ENCODE data around the gene TRIM65.
"Not testable (repeated sequence)": the region's sequence is repeated elsewhere in the genome, so short reads cannot be mapped to it uniquely, and the experiment has no call there.

TRIM65 gene

DNA sequence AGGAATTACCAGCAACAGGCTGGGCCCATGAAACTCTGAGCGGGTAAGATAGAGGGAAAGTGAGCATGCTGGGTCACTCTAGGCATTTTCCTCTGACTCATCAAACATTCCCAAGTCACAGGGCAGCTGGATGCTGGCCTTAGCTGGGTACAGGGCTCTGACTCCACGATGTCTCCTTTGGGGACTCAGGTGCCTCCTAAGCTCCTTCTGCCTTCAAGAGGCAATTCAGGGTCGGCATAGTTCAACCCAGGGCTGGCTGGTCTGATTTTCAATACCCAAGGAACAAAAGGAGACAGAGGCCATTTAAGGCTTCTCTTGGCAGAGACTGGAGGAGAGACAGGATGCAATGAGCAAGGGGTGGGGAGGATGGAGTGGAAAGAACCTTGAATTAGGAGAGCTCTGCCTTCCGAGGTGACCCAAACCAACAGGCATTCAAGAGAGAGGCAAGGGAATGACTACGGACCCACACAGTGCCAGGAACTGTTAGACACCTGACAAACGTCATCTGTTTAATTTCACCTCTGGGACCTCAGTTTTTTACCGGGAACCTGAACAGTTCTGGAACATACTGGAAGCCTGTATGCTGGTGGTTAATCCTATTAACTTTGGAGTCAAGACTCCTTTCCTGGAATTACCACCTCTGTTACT lies 42.5 kb downstream of the TRIM65 start:
- in situ Hi-C loops (cut with MboI; ENCODE audit: low sequenced_read_pairs): no loop called here

DNA sequence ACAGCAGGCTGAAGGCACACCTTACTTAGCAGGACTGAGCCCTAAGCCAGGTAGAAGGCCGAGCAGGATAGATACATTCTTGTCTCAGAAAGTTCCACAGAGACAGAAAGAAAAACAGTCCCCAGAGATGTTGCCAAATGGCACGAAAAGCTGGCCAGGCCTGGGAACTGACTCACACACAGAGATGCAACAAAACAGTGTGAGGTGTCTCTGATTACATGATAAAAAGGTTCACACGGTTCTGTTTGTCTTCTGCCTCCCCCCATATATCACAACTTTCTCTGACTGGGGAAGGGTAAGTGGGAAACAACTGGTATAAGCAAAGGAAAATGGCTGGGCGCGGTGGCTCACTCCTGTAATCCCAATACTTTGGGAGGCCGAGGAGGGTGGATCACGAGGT lies 43.3 kb downstream of the TRIM65 start:
- in situ Hi-C loops (cut with MboI; ENCODE audit: low sequenced_read_pairs): no loop called here

DNA sequence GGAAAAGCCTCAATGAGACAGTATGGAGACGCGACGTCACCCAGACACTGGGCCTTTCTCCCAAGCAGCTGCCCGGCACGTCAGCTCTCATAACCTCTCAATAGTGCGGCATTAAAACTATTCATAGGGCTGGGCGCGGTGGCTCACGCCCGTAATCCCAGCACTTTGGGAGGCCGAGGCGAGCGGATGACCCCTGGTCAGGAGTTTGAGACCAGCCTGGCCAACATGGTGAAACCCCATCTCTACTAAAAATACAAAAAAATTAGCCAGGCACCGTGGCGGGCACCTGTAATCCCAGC lies 45.1 kb downstream of the TRIM65 start:
- in situ Hi-C loops (cut with MboI; ENCODE audit: low sequenced_read_pairs): not testable (repeated sequence)

DNA sequence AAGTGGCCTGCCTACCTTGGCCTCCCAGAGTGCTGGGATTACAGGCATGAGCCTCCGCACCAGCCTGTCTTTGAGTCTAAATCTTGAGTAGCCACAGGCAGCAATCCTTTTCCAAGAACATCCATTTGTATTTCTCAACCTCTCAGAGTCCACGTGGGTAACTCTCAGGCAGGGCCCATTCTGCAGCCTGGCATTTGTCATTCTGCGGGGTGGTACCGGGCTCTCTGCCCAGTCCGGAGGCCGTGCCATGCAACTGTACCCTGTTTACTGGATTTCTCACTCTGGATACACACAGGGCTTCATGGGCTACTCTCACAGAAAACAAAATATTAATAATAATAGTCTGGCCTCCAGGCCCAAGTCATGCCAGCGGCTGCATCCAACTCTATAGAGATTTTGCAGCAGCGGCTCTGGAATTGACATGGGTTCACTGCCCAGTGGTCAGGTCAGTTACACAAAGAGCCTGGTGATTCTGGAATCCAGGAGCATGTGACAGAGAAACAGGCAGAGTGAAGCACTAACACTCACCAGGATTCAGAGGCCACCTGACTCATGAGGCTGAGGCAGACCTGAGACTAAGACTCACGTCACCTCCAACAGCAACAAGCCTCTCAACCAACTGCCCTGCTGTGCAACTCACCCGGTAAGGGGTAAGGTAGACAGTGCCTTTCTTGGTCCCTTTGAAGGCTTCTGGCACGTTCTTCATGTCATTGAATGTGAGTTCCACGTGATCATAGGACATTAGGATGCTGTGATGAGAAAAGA lies 45.6 kb downstream of the TRIM65 start:
- in situ Hi-C loops (cut with MboI; ENCODE audit: low sequenced_read_pairs): no loop called here

DNA sequence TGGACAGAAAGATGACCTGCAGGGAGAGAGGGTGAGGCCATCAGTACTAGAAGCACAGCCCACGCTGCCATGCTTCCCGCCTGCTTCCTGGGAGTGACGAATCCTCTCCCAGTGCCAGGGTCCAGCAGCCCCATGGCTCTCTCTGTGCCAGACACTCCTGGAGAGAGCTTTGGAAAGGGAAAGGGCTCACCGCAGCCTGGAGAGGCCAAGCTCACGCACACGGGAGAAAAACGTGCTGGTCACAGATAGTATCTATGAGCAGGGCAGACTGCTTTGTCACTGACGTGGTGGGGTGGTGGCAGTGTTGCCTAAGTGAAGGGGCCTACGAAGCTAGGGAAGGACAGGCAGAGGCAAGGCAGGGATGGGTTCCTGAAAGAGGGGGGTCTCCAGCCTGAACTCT lies 47.0 kb downstream of the TRIM65 start:
- in situ Hi-C loops (cut with MboI; ENCODE audit: low sequenced_read_pairs): no loop called here

DNA sequence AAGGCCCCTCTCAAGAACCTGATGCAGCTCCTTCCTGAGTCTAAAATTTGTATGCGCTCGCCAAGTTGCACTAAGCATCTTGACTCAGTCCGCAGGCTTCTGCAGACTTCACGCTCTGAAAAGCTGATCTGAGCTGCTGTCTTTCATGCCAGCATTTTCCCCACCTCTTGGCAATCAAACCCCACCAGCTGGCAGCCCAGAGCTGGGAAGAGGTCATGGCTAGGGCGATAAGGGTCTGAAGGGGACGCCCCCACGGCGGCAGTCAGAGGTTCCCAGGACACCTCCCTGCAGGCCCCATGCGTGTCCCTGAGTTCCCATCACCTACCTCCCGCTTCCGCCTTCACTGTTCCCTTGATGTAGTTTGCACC lies 47.5 kb downstream of the TRIM65 start:
- in situ Hi-C loops (cut with MboI; ENCODE audit: low sequenced_read_pairs): no loop called here

DNA sequence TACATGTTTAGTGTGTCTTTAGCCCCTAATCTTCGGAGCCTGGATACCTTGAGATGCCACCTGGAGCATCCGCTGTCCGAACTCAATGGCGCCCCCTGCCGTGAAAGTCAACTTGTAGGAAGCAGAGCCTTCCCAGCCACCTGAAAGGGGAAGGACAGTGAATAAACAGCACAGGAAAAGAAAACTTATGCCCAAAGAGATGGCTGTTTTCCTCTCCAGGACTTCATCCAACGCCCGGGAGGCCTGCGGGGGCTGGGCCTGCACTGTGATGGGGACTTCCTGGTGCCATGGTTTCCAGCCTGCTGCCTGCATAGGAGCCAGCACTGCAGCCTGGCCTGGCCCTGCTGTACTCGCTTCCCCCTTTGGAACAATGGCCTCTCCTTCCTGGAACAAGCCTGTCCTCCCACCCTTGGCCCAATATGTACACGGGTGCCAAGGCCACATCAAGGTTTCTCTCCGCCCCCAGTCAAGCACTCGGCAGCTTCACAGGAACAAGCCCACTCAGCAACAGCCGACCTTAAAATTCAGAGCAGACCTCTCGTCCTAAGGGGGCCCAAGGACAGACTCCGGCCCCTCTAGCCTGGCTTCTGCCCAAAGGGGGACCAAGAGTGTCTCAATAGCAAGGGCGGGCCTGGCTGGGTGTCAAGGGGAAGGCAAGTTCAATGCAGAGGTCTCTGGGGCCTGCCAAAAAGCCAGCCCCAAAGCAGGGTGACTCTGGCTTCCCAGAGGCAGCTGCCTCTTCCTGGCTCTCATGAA lies 48.0 kb downstream of the TRIM65 start:
- in situ Hi-C loops (cut with MboI; ENCODE audit: low sequenced_read_pairs): no loop called here

DNA sequence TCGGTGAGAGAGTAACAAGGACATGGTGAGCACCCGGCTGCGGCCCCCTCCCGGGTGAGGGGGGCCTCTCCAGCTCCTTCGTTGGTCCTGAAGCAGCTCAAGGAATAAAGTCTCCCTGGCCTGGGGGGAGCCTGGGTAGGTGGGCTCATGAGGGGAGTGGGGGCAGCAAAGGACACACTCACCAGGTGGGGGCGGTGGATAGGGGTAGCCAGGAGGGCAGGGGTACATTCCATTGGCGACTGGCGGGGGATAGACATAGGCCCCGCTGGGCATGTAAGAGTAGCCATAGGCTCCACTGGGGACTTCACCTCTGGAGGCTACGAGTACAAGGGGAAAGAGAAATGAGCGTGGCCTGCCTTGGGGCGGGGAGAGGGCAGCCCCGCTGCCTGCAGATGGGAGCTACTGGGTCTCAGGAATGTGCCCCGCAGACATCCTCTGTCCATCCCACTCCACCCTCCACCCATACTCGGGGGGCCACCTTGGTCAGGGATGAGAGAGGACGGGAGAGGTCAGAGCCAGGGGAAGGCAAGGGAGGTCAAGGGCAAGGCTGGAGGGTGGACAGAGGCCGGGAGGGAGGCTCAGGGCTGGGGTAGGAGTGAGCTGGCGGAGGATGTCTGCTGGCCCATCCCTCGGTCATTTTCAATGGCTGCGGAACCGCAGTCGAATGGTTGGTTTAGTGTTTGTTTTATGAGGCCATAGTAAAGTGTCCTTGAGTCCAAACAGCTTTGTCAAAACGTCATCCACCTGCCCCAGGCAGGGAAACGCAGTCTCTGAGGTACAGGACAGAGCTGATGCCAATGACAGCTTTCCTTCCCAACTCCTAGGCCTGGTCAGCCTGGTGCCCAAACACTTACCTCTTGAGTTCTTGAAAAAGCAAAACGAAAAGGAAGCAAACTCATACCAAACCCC lies 48.9 kb downstream of the TRIM65 start:
- in situ Hi-C loops (cut with MboI; ENCODE audit: low sequenced_read_pairs): no loop called here

DNA sequence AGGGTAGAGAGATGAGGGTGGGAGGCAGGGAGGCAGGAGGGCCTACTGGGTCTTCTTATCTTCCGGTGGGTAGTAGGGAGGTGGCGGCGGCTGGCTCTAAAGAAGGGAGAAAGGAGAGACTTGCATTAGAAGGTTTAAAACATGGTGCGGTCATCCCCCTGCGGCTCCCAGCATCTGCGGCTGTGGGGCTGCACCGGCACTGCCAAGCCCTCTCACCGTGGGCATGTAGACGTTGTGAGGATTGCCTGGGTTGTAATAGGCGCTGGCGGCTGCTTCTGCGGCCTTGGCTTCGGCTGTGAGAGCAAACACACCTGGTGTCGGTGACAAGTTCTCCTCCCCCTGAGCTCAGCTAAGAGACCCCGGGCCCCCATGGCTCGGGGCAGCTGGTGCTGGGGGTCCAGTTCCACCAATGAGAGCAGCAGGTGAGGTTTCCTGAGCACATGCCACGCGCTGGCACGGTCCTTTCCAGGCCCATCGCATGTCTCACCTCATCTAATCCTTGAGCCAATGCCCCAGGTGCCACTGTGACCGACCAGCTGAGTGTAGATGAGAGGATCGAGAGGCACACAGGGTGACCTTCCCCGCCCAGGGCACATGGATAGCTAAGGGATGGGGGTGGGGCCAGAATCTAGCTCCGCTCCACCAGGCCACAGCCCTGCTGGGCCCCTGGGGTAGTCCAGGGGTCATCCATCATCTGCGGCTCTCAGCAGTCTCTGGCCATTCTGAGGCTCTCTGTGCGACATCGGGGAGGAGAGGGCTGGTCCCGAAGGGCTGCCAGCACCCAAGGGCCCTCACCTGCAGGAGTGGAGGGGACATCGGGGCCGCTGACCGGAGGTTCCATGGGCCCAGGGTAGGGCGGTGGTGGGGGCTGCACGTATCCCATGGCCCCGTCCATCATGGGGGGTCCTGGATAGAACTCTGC lies 49.8 kb downstream of the TRIM65 start:
- in situ Hi-C loops (cut with MboI; ENCODE audit: low sequenced_read_pairs): no loop called here

DNA sequence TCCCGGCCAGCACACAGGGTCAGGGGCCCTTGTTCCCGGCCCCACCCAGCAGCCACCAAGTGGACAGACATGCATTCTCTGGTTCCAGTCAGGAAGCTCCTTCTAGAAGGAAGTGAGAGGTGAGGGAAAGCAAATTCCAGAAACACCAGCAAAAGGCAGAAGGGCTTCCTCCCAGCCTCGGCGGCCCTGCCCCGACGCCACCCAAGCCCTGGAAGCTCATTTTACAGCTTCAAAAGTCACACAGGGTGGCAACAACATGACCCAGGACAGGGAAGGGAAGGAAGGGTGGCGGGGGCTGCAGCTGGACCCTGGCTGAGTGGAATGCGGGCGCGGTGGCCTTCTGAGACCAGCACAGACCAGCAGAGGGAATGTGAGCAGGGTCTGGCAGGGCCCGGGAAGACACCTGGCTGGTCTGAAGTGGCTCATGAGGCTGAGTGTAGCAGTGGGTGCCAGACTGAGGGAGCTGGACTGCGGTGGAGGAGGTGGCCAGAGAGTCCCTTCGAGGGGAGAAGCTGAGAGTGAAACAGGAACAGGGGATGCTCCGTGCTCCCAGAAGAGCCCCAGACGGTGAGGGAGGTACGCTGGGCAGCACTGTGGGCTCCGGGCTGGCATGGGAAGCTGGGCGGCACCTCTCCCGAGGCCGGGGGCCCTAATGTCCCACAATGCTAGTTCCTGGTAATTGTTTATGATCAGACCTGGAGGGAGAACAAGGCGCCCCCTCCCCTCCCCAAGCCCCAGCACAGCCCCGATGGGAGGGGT lies 50.6 kb downstream of the TRIM65 start:
- in situ Hi-C loops (cut with MboI; ENCODE audit: low sequenced_read_pairs): no loop called here

DNA sequence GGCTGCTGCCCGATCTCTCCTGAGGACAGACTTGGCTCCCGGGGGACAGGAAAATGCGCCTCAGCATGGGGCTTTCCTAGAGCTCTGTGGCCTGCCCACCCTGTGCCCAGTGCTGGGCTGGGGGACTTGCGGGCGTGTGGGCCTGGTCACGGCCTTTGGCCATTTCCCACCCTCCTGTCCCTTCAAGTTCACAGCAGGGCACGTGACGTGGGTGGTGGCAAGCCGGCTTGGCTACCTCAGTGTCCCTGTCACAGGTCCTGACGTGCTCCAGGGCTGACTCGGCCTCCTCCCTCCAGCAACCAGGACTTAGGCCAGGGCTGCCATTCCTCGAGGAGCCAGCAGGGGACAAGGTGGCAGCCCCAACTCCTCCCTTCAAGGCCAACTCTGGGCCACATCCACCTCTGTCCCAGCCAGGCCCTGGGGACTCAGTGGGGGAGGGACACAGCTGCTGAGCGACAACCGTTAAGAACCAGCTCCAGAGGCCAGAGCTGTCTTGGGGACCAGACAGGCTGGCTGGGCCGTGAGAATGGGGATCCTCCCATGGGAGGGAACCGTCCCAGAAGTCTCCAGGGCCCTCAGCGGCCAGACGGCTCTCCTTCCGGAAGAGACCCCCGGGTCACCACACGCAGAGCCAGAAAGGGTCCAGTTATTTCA lies 51.6 kb downstream of the TRIM65 start:
- in situ Hi-C loops (cut with MboI; ENCODE audit: low sequenced_read_pairs): no loop called here

DNA sequence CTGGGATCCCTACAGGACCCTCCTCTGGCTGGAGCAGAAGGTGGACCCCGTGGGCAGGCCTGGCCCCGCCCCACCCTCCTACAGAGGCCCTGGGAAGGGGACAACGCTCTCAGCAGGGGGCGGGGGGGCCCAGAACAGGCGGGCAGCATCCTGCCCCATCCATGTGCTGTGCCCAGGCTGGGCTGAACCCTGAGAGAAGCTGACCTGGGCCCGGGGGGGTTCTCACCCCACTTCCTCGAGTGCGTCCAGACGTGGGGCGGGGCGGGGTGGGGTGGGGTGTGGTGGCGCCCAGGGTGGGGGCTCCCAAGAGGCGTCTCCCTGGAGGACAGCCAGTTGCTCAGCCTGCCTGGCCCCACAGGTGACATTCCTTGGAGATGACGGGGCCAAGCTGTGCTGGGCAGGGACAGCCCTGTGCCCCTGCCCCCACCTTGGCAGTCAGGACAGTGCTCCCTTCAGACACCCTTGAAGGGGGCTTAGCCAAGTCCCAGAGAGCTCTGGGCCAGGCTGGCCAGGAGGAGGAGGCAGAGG lies 52.2 kb downstream of the TRIM65 start:
- in situ Hi-C loops (cut with MboI; ENCODE audit: low sequenced_read_pairs): no loop called here

DNA sequence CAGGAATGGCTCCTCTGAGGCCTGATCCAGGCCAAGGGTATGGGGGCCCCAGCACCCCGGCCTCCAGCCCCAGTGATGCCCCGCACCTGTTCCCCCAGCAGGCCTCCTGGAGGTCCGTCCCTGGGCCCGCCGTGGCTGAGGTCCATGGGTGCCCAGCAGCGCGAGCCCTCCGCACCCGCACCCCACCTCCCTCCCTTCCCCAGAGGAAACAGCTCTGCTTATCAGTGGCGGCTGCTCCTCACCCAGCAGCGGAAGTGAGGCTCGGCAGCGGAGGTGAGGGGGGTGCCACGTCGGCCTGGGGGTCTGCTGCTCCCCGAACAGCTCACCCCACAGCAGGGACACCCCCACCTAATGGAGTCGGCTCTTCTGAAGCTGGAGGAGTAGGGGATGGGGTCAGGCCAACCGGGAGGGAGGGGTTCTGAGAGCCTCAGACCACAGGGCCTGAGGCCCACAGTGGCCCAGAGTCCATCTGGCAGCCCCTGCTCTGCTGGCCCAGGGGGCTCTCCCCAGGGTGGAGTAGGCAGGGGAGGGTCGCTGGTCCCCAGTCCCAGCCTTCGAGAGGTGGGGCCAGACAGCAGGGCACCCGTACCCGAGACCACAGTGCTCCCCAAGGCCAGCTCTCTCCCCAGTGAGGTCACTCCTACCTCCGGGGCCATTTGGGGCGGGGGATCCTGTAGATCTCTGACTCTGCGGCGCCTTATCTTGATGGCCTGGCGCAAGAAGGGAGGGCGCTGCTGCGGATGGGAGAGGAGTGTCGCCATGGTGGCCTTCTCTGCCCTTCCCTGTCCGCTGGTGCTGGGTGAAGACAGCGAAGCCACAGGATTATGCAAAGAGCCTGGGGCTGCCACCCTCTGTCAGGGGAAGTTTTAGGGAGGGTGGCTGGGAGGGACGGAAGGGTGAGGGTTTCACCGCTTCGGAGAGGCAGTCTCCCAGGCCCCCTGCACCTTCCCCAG lies 52.9 kb downstream of the TRIM65 start, which contains the start of gene UNC13D:
Gene UNC13D, minus strand, starts transcription at position 828 of the 953 bp plus-strand sequence. Its CDS starts 67 bp downstream, at position 761.
- in situ Hi-C loops (cut with MboI; ENCODE audit: low sequenced_read_pairs): no loop called here

DNA sequence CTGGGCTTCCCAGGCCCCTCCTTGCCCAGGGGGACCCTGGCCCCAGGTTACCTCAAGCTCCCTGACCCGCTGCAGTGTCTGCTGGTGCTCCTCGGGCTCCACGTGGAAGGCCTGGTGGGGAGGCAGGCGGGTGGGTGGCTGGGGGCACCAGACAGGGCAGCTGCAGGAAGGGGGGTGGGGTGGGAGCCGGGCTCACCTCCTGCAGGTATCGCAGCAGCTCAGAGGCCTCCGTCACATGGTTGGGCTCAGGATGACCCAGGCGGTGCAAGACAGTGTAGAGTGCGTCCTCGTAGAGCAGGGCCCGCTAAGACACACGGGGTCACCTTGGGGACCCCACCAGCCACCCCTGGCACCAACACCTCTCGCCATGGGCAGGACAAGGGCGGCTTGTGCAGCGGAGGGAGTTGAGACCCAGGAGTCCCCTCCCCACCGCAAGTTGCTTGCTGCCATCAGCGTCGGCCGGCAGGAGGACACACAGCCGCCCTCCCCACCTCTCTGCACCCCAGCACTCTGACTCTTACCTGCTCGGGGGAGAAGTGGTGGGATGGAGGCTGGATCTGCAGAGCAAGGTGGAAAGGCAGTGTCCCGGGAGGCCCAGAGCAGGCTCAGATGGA lies 53.7 kb downstream of the TRIM65 start:
- in situ Hi-C loops (cut with MboI; ENCODE audit: low sequenced_read_pairs): no loop called here

DNA sequence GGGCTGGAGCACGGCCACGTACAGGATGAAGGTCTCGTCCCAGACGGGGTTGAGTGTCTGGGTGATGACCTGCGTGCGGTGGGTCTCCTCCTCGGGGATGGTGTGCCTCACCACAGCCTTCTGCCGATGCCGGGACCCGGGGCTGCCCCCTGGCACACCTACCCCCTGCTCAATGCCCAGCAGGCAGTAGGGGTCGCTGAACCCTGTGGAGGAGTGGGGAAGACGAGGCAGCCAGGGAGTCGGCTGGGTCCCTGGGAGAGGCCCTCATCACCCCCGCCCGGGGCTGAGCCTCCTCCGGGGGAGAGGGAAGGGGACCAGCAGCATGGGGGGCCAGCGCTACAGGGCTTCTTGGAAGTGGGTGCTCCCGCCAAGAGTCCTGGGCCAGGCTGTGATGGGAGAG lies 54.3 kb downstream of the TRIM65 start:
- in situ Hi-C loops (cut with MboI; ENCODE audit: low sequenced_read_pairs): no loop called here

DNA sequence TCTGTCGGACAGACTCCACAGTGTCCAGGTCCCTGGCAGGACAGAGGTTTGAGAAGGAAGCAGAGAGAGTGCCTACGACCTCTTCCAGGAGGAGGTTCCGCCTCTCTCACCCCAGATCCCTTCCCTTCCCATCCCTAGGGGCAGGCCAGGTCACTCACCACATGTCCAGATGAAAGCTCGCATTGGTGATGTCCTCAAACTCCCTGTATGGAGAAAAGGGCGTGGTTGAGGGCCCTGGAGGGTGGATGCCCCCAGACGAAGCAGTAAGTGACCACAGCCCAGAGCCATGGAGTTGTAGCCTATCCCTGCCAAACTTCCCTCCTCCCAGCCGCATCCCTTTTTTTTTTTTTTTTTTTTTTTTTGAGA lies 56.0 kb downstream of the TRIM65 start:
- in situ Hi-C loops (cut with MboI; ENCODE audit: low sequenced_read_pairs): no loop called here
